Measurements from ENCODE around the gene BRWD1.

BRWD1 gene

GRCh38 chr21:39313571-39314142, at the start of gene BRWD1:
Gene BRWD1 (minus strand): TSS chr21:39313632. CDS start chr21:39313491, 141 bp downstream.
- DNase-seq (ENCODE audit: low spot score): peak; percentile 78

- DNase-seq (ENCODE audit: low spot score): no peak
Measured at GRCh38 chr21:39362733-39363132, 49.3 kb upstream of the BRWD1 start.

GRCh38 chr21:39359382-39359781, 46.0 kb upstream of the BRWD1 start:
- DNase-seq (ENCODE audit: low spot score): no peak

- no peak for DNase-seq (ENCODE audit: low spot score)
Measured at GRCh38 chr21:39353295-39353694, 39.9 kb upstream of the BRWD1 start.

GRCh38 chr21:39350094-39351005, 36.9 kb upstream of the BRWD1 start:
- no peak for DNase-seq (ENCODE audit: low spot score)

- DNase-seq (ENCODE audit: low spot score): peak; percentile 96
Measured at GRCh38 chr21:39349211-39350093, 36.0 kb upstream of the BRWD1 start.

GRCh38 chr21:39348355-39349210, 35.2 kb upstream of the BRWD1 start, which contains the start of gene HMGN1:
Gene HMGN1 (minus strand): TSS chr21:39349088. CDS start chr21:39348917, 171 bp downstream.
- DNase-seq (ENCODE audit: low spot score): peak; percentile 86

- no peak for DNase-seq (ENCODE audit: low spot score)
Measured at GRCh38 chr21:39348040-39348354, 34.6 kb upstream of the BRWD1 start.

GRCh38 chr21:39347537-39347936, 34.1 kb upstream of the BRWD1 start:
- DNase-seq (ENCODE audit: low spot score): peak; percentile 4

- no peak for DNase-seq (ENCODE audit: low spot score)
Measured at GRCh38 chr21:39346671-39347331, 33.4 kb upstream of the BRWD1 start.

- no peak for DNase-seq (ENCODE audit: low spot score)
Measured at GRCh38 chr21:39346206-39346605, 32.8 kb upstream of the BRWD1 start.

GRCh38 chr21:39345440-39345839, 32.0 kb upstream of the BRWD1 start:
- DNase-seq (ENCODE audit: low spot score): no peak

GRCh38 chr21:39344848-39345247, 31.4 kb upstream of the BRWD1 start:
- DNase-seq (ENCODE audit: low spot score): no peak

GRCh38 chr21:39341249-39341923, 28.0 kb upstream of the BRWD1 start:
- no peak for DNase-seq (ENCODE audit: low spot score)

- no peak for DNase-seq (ENCODE audit: low spot score)
Measured at GRCh38 chr21:39340687-39341086, 27.3 kb upstream of the BRWD1 start.

- no peak for DNase-seq (ENCODE audit: low spot score)
Measured at GRCh38 chr21:39339231-39339630, 25.8 kb upstream of the BRWD1 start.

- no peak for DNase-seq (ENCODE audit: low spot score)
Measured at GRCh38 chr21:39336457-39337008, 23.1 kb upstream of the BRWD1 start.

GRCh38 chr21:39334611-39335010, 21.2 kb upstream of the BRWD1 start:
- no peak for DNase-seq (ENCODE audit: low spot score)

- DNase-seq (ENCODE audit: low spot score): no peak
Measured at GRCh38 chr21:39332175-39332574, 18.7 kb upstream of the BRWD1 start.

- no peak for DNase-seq (ENCODE audit: low spot score)
Measured at GRCh38 chr21:39330001-39330400, 16.6 kb upstream of the BRWD1 start.
